ENCODE results near the gene IL18.
"Not testable (repeated sequence)": the region's sequence is repeated elsewhere in the genome, so short reads cannot be mapped to it uniquely, and the experiment has no call there.

Gene IL18

DNA sequence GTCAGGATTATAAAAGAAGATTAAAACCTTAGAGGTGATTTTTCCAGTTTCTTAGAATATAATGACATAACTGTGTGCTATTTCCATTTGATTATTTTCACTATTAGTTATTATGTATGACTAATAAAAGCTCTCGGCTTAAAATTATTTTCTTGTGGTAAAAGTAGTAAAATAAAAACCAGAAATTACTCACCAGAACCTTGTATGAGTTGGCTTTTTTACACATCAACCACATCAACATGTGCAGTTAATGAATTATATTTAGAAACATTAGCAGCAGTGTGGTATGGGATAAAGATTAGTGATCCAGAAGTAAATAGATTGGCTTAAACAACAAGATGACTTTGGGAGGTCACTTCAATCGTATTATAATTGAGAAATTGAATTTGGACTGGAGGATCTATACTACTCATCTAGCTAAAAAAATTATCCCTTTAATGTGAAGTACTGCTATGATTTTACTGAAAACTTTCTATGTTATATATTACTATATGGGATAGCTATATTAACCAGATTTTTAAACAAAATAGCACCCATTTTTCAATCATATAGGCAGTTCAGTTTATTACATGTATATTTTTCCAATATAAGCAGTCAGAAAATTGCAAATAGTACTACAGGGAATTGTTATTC is 8.6 kb upstream of the IL18 start:
- no peak for DNase-seq (ENCODE audit: low read depth)

GRCh38 chr11:112167145-112167544 is 3.3 kb upstream of the IL18 start, which contains the start of gene TEX12:
Gene TEX12, plus strand, starts transcription at chr11:112167372. Its CDS starts 1,897 bp downstream, at chr11:112169269.
- DNase-seq (ENCODE audit: low read depth), result no peak

- no peak for DNase-seq (ENCODE audit: low read depth)
Observed at GRCh38 chr11:112166562-112166961, 2.7 kb upstream of the IL18 start.

GRCh38 chr11:112165049-112165448 is 1.2 kb upstream of the IL18 start:
- DNase-seq (ENCODE audit: low read depth), result no peak

- no peak for DNase-seq (ENCODE audit: low read depth)
Observed at GRCh38 chr11:112162761-112163546, 940 bp downstream of the IL18 start.

GRCh38 chr11:112162200-112162599 is 1.7 kb downstream of the IL18 start:
- not testable (repeated sequence) for DNase-seq (ENCODE audit: low read depth)

- no peak for DNase-seq (ENCODE audit: low read depth)
Observed at GRCh38 chr11:112161012-112161411, 2.9 kb downstream of the IL18 start.

GRCh38 chr11:112160091-112160848 is 3.6 kb downstream of the IL18 start:
- DNase-seq (ENCODE audit: low read depth), result no peak

DNA sequence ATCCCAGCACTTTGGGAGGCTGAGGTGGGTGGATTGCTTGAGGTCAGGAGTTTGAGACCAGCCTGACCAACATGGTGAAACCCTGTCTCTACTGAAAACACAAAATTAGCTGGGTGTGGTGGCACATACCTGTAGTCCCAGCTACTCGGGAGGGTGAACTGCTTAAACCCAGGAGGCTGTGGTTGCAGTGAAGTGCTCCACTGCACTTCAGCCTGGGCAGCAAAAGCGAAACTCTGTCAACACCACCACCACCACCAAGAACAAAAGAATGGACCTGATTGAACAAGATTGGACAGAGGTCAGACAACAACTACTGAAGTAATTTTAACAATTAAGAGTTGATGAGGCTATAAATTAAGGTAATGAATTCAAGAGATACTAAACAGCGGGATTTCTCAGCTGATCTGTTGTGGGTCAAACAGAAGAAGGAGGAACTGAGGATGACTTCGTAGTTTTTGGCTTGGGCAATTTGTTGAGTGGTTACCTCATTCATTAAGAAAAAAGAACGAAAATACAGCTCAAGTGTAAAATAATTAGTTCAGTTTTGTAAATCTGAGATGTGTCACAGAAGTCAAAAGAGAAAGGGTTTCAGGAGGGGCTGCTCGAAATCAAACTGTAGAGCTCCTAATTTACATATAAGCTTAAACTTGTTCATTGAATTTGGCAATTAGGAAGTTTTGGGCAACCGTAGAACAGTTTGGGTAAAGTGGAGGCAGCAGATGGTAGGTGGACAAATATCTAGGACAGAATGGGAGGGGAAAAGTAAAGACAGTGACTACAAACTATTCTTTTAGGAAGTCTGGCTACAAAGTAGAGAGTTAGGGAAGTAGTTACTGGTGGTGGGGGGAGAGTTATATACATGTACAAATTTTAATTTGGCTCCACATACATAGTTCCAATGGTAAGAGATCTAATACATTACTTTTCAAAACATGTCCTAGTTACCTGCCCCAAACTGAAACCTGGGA is 4.5 kb downstream of the IL18 start:
- no peak for DNase-seq (ENCODE audit: low read depth)

DNA sequence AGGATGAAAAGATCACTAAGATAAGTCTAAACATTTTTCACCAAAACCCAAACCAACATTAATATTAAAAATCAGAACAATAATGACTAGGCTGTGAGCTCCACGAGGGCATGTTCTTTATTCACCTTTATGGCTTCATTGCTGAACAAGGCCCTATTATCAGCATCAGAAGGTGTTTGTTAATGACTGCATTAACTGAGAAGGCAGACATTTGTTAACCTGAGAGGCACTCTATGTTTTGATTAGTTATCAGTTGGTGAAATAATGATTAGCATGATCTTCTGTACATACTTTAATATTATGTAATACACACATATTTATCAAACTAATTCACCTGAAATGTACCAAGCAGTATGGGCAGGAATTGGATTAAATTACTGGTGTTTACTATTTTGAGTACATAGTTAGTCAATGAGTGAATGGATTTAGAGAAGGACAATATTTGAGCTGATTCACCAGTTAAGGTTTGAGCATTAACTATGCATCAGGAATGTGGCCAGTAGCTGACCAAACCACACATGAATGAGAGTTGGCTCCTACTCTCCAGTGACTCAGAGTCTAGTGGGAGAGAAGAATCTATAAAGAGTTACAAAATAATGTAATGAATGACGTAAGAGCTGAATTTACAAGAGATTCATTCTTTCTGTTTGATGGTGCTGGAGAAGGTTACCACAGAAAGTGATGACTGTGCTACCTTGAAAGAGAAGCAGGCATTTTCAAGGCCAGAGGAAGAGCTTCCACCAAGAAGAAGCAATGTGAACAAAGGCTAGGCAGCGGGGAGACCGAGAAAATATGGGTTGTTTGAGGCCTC is 6.7 kb downstream of the IL18 start:
- DNase-seq (ENCODE audit: low read depth), result no peak

- DNase-seq (ENCODE audit: low read depth), result no peak
Observed at GRCh38 chr11:112156153-112156955, 7.5 kb downstream of the IL18 start.

- no peak for DNase-seq (ENCODE audit: low read depth)
Observed at GRCh38 chr11:112150517-112150916, 13.4 kb downstream of the IL18 start.

DNA sequence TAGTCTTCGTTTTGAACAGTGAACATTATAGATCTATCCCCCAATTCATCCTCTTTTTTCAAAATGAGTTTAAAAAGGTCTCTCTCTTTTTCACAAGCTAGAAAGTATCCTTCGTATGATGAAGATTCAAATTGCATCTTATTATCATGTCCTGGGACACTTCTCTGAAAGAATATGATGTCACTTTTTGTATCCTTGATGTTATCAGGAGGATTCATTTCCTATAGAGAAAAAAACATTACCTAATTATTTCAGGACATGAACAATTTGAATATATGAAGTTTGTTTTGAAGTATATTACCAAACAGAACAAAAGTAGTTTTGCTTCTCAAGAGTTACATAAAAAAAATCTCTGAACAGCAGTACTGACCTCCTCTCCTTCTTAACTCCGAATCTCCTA is 20.3 kb downstream of the IL18 start:
- no peak for DNase-seq (ENCODE audit: low read depth)

GRCh38 chr11:112134473-112134872 is 29.4 kb downstream of the IL18 start:
- no peak for DNase-seq (ENCODE audit: low read depth)

GRCh38 chr11:112132737-112133136 is 31.2 kb downstream of the IL18 start:
- DNase-seq (ENCODE audit: low read depth), result no peak

DNA sequence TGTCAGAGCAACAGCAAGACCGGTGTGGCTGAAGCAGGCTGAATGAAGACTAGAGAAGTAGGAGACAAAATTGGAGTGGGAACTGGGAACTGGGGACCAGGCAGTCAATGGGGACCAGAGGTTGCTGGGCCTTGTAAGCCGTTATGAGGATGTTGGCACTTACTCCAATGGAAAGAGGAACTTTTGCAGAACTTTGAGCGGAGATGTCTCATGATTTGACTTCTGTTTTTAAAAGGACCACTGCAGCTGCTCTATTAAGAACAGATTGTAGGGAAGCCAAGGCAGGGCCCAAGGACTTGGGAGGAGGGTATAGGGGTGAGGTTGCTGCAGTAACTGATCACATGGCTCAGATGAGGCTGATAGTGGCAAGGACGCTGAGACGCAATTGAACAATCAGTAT is 34.2 kb downstream of the IL18 start:
- DNase-seq (ENCODE audit: low read depth), result no peak

GRCh38 chr11:112128483-112129121 is 35.3 kb downstream of the IL18 start:
- DNase-seq (ENCODE audit: low read depth), result no peak

DNA sequence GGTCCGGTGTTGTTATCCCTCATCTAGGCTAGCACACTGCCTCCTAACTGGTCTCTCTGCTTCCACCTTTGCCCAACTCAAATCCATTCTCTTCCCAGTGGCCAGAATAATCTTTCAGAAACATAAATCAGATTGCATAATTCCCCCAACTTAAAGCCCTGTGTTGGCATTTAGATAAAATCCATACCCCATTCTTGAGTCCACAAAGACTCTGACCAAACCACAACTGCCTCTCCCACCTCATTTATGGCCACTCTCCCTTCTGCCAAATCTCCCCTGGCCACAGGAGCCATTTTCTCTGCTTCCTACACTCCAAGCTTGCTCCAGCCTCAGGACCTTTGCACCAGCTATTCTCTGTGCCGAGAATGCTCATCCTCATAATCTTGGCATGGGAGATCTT is 36.8 kb downstream of the IL18 start:
- DNase-seq (ENCODE audit: low read depth), result no peak

DNA sequence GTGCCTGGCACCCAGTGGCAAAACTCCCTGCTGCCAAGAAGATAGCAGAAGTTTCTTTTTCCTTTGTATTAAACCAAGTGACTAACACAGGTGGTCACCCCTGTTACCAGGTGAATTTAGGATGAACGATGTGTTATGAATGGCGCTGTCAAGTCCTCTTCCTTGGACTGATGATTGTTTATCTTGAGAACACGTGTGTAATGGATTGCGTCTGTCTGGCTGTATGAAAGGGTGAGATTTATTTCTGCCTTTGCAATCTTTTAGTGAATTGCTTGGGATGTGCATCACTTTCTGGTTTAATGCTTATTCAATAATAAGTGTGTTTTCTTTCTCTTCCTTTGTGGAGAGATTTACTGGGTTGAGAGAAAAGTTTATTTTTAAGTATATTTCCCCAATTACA is 40.8 kb downstream of the IL18 start:
- DNase-seq (ENCODE audit: low read depth), result no peak
